GM23338 (cell line): Measurements from ENCODE around the gene CASQ2.

Experiments
- CREB1 ChIP-seq: fragments of 250-450 bp; sonication (Bioruptor Pico); IDR thresholded peaks from 2 replicates; pipeline ENCODE4 v1.5.0; 2020; ENCODE audit warnings: low read depth, mild to moderate bottlenecking, moderate library complexity
- EZH2 ChIP-seq: fragments of 200-600 bp; sonication (generic); IDR thresholded peaks from one replicate; pipeline ENCODE4 v1.8.0; 2017; ENCODE audit warnings: antibody characterized with exemption, mild to moderate bottlenecking, low read depth; ENCODE audit not compliant: unreplicated experiment
- EZH2phosphoT487 ChIP-seq: fragments of 200-600 bp; sonication (generic); IDR thresholded peaks from one replicate; pipeline ENCODE4 v1.8.1; 2018; ENCODE audit warnings: antibody characterized with exemption; ENCODE audit not compliant: unreplicated experiment
- JUNB ChIP-seq: IDR thresholded peaks from one replicate; pipeline ENCODE4 v1.6.1; 2016; ENCODE audit warnings: antibody characterized with exemption; ENCODE audit not compliant: unreplicated experiment
- NANOG ChIP-seq: IDR thresholded peaks from 2 replicates; pipeline ENCODE4 v1.6.1; 2016; ENCODE audit warnings: antibody characterized with exemption, borderline replicate concordance
- POLR2AphosphoS5 ChIP-seq: IDR thresholded peaks from 2 replicates; pipeline ENCODE4 v1.6.1; 2016; ENCODE audit warnings: antibody characterized with exemption, low read depth
- REST ChIP-seq: IDR thresholded peaks from one replicate; pipeline ENCODE4 v1.6.1; 2018; ENCODE audit warnings: antibody characterized with exemption; ENCODE audit not compliant: unreplicated experiment
- STAT1 ChIP-seq: IDR thresholded peaks from one replicate; pipeline ENCODE4 v1.6.1; 2016; ENCODE audit warnings: antibody characterized with exemption; ENCODE audit not compliant: unreplicated experiment
- TF ChIP-seq, protein P1 (sequence below), 2 experiments: fragments of 200-600 bp in 1 of 2; sonication (generic) in 1 of 2; conservative IDR thresholded peaks; 2 replicates each; pipeline versions ENCODE4 v1.5.1 to v1.6.1; 2016 to 2017; ENCODE audit warnings: antibody characterized with exemption in 2 of 2, low read depth in 2 of 2, mild to moderate bottlenecking in 2 of 2, moderate library complexity in 1 of 2
- TF ChIP-seq, protein P2 (sequence below): IDR thresholded peaks from 2 replicates; pipeline ENCODE4 v1.6.1; 2016; ENCODE audit warnings: antibody characterized with exemption

GRCh38 chr1:115781343-115781742, 12.8 kb upstream of the CASQ2 start:
- TF ChIP-seq, protein P1, sequence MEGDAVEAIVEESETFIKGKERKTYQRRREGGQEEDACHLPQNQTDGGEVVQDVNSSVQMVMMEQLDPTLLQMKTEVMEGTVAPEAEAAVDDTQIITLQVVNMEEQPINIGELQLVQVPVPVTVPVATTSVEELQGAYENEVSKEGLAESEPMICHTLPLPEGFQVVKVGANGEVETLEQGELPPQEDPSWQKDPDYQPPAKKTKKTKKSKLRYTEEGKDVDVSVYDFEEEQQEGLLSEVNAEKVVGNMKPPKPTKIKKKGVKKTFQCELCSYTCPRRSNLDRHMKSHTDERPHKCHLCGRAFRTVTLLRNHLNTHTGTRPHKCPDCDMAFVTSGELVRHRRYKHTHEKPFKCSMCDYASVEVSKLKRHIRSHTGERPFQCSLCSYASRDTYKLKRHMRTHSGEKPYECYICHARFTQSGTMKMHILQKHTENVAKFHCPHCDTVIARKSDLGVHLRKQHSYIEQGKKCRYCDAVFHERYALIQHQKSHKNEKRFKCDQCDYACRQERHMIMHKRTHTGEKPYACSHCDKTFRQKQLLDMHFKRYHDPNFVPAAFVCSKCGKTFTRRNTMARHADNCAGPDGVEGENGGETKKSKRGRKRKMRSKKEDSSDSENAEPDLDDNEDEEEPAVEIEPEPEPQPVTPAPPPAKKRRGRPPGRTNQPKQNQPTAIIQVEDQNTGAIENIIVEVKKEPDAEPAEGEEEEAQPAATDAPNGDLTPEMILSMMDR (conservative IDR thresholded peaks at IDR 0.05; ENCODE audit: low read depth in 2 of 2) = no peak
- TF ChIP-seq REST = no peak
- TF ChIP-seq POLR2AphosphoS5 = no peak
- no peak for TF ChIP-seq JUNB
- TF ChIP-seq EZH2 = no peak
- no peak for TF ChIP-seq NANOG
- TF ChIP-seq EZH2phosphoT487 = no peak
- no peak for TF ChIP-seq STAT1
- TF ChIP-seq CREB1 (CRISPR knock-in tag) = no peak
- TF ChIP-seq, protein P2, sequence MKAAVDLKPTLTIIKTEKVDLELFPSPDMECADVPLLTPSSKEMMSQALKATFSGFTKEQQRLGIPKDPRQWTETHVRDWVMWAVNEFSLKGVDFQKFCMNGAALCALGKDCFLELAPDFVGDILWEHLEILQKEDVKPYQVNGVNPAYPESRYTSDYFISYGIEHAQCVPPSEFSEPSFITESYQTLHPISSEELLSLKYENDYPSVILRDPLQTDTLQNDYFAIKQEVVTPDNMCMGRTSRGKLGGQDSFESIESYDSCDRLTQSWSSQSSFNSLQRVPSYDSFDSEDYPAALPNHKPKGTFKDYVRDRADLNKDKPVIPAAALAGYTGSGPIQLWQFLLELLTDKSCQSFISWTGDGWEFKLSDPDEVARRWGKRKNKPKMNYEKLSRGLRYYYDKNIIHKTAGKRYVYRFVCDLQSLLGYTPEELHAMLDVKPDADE = no peak
